Spinal cord (tissue), 10 donors: ENCODE results near the gene MVB12B. TPM values are rescaled to one million over a fixed set of nuclear protein-coding genes. Genes with fewer than 3 reads are reported as not detected.

Experiments
- DNase-seq, 6 donors: peaks; one replicate each; pipeline versions ENCODE4 v3.0.0 to v3.0.0-alpha.2; 2013 to 2015; ENCODE audit warnings: low spot score in 6 of 6, low read depth in 4 of 6
- H3K27ac ChIP-seq: one replicate; pipeline ENCODE4 v1.5.1; 2013; ENCODE audit warnings: low read depth, low read length, control low read depth
- H3K27me3 ChIP-seq: one replicate; pipeline ENCODE4 v1.6.1; 2013; ENCODE audit warnings: low read length; ENCODE audit not compliant: control insufficient read depth, insufficient read depth
- H3K36me3 ChIP-seq: one replicate; pipeline ENCODE4 v1.6.1; 2013; ENCODE audit warnings: low read length; ENCODE audit not compliant: control insufficient read depth, insufficient read depth
- H3K4me1 ChIP-seq: one replicate; pipeline ENCODE4 v1.6.1; 2013; ENCODE audit warnings: low read length; ENCODE audit not compliant: control insufficient read depth, insufficient read depth
- H3K4me3 ChIP-seq: one replicate; pipeline ENCODE4 v1.5.1; 2013; ENCODE audit warnings: low read depth, low read length, control low read depth
- H3K9me3 ChIP-seq: one replicate; pipeline ENCODE4 v1.6.1; 2013; ENCODE audit warnings: low read length; ENCODE audit not compliant: control insufficient read depth, insufficient read depth
- WGBS: methylation state at CpG from one replicate; pipeline ENCODE4 v1.1.5; 2013; ENCODE audit warnings: missing lambda C conversion rate; ENCODE audit not compliant: insufficient coverage; 5-methylcytosine and 5-hydroxymethylcytosine counted together
- polyA plus RNA-seq, 2 donors: library from polyadenylated mRNA; unstranded; fragments of 120-200 nt; gene quantifications; one replicate each; pipeline ENCODE4 v1.2.1, GENCODE V29; 2013; ENCODE audit not compliant: insufficient read length in 2 of 2
- total RNA-seq, 2 donors: library from RNA; depleted of rRNA in 1 of 2; stranded (reverse); fragments of 120-200 nt in 1 of 2; fragments of >200 nt in 1 of 2; gene quantifications; one replicate each; pipeline versions ENCODE4 v1.2.3 to v1.2.4, GENCODE V29; 2013 to 2014
- donor health status: healthy.

The MVB12B gene
- total and polyA plus RNA-seq, 4 donors, result 28.9 to 84.2 (median 55.6) TPM

- Histone ChIP-seq H3K36me3 (peaks cover 56% of the 10 kb centered on the region), H3K9me3 (no peaks in the 10 kb centered on the region), H3K27me3 (no peaks in the 10 kb centered on the region), H3K4me3 (no peak overlapping the region), H3K4me1 (peaks cover 12% of the 10 kb centered on the region), H3K27ac (no peak overlapping the region)
- no peak for DNase-seq
- 76% methylated on average over 23 of the region's 27 CpGs for WGBS
Measured at GRCh38 chr9:126506361-126507317, 180.0 kb downstream of the MVB12B start.

- no peak overlapping the region for H3K27ac ChIP-seq
Measured at GRCh38 chr9:126507318-126508109, 180.9 kb downstream of the MVB12B start.

GRCh38 chr9:126508171-126508591 lies 181.6 kb downstream of the MVB12B start:
- no peak for DNase-seq
- Histone ChIP-seq H3K27me3 (peaks cover under 1% of the 10 kb centered on the region), H3K4me1 (peaks cover 12% of the 10 kb centered on the region), H3K36me3 (peaks cover 41% of the 10 kb centered on the region), H3K27ac (no peak overlapping the region), H3K4me3 (no peak overlapping the region), H3K9me3 (no peaks in the 10 kb centered on the region)
- 69% methylated on average over 12 of the region's 12 CpGs for WGBS

More at GRCh38 chr9:126507318-126508109, 180.9 kb downstream of the MVB12B start:
- H3K4me3 ChIP-seq, result no peak overlapping the region
- WGBS, result 69% methylated on average over 26 of the region's 26 CpGs
- no peaks in the 10 kb centered on the region for H3K9me3 ChIP-seq
- no peaks in the 10 kb centered on the region for H3K27me3 ChIP-seq
- peaks cover 12% of the 10 kb centered on the region for H3K4me1 ChIP-seq
- no peak for DNase-seq
- H3K36me3 ChIP-seq, result peaks cover 48% of the 10 kb centered on the region

GRCh38 chr9:126508928-126509327 lies 182.3 kb downstream of the MVB12B start:
- Histone ChIP-seq H3K36me3 (peaks cover 34% of the 10 kb centered on the region), H3K27ac (no peak overlapping the region), H3K4me1 (peaks cover 19% of the 10 kb centered on the region), H3K27me3 (peaks cover 8% of the 10 kb centered on the region), H3K4me3 (no peak overlapping the region), H3K9me3 (no peaks in the 10 kb centered on the region)
- no peak for DNase-seq
- no CpG with 5 or more reads among the region's 2 CpGs for WGBS

- WGBS, result 94% methylated on average over 5 of the region's 5 CpGs
- peaks cover 13% of the 10 kb centered on the region for H3K27me3 ChIP-seq
- no peak for DNase-seq
- H3K36me3 ChIP-seq, result peaks cover 26% of the 10 kb centered on the region
- H3K9me3 ChIP-seq, result no peaks in the 10 kb centered on the region
- no peak overlapping the region for H3K27ac ChIP-seq
- H3K4me3 ChIP-seq, result no peak overlapping the region
- peaks cover 26% of the 10 kb centered on the region for H3K4me1 ChIP-seq
Measured at GRCh38 chr9:126509718-126510117, 183.1 kb downstream of the MVB12B start.

GRCh38 chr9:126510564-126510963 lies 183.9 kb downstream of the MVB12B start:
- Histone ChIP-seq H3K4me1 (peaks cover 26% of the 10 kb centered on the region), H3K27me3 (peaks cover 21% of the 10 kb centered on the region), H3K36me3 (peaks cover 20% of the 10 kb centered on the region), H3K4me3 (no peak overlapping the region), H3K9me3 (no peaks in the 10 kb centered on the region), H3K27ac (no peak overlapping the region)
- no peak for DNase-seq
- 73% methylated on average over 3 of the region's 6 CpGs for WGBS

- Histone ChIP-seq H3K4me3 (no peak overlapping the region), H3K4me1 (peaks cover 23% of the 10 kb centered on the region), H3K9me3 (no peaks in the 10 kb centered on the region), H3K27ac (no peak overlapping the region), H3K27me3 (peaks cover 28% of the 10 kb centered on the region), H3K36me3 (peaks cover 16% of the 10 kb centered on the region)
- DNase-seq, result no peak
Measured at GRCh38 chr9:126511411-126511810, 184.8 kb downstream of the MVB12B start.

GRCh38 chr9:126513159-126514036 lies 186.8 kb downstream of the MVB12B start:
- H3K27me3 ChIP-seq, result peaks cover 48% of the 10 kb centered on the region
- peaks cover 22% of the 10 kb centered on the region for H3K4me1 ChIP-seq
- 52% methylated on average over 9 of the region's 13 CpGs for WGBS
- no peaks in the 10 kb centered on the region for H3K36me3 ChIP-seq
- no peak overlapping the region for H3K27ac ChIP-seq
- no peak for DNase-seq
- H3K9me3 ChIP-seq, result no peaks in the 10 kb centered on the region
- H3K4me3 ChIP-seq, result no peak overlapping the region
